Measurements from ENCODE around the gene FN1.

The FN1 gene

GRCh38 chr2:215356334-215356947 lies 79.4 kb downstream of the FN1 start:
- no peaks in the 10 kb centered on the region for H3K4me1 ChIP-seq (ENCODE audit: low read depth, poor library complexity, severe bottlenecking)
- H3K4me3 ChIP-seq (IDR thresholded peaks at IDR 0.05; ENCODE audit: insufficient read depth, low read depth, low read length): no peak overlapping the region
- TF ChIP-seq CTCF (conservative IDR thresholded peaks at IDR 0.05; ENCODE audit: low read depth, low read length): no peak
- no peaks in the 10 kb centered on the region for H3K79me2 ChIP-seq (ENCODE audit: insufficient read depth, low read depth)
- no peak overlapping the region for H3K27ac ChIP-seq
- H3K9ac ChIP-seq: no peak overlapping the region
- no peaks in the 10 kb centered on the region for H4K20me1 ChIP-seq (ENCODE audit: insufficient read depth)
- no peaks in the 10 kb centered on the region for H3K27me3 ChIP-seq (ENCODE audit: insufficient read depth, low read depth)
- H2AFZ ChIP-seq (ENCODE audit: low read depth): no peak overlapping the region
- no peaks in the 10 kb centered on the region for H3K36me3 ChIP-seq (ENCODE audit: insufficient read depth)
- H3K4me2 ChIP-seq: no peak overlapping the region

- Histone ChIP-seq H2AFZ (ENCODE audit: low read depth) (no peak overlapping the region), H3K9ac (no peak overlapping the region), H3K36me3 (ENCODE audit: insufficient read depth) (no peaks in the 10 kb centered on the region), H3K27me3 (ENCODE audit: insufficient read depth, low read depth) (no peaks in the 10 kb centered on the region), H3K4me1 (ENCODE audit: low read depth, poor library complexity, severe bottlenecking) (no peaks in the 10 kb centered on the region), H3K27ac (no peak overlapping the region), H3K4me2 (no peak overlapping the region), H4K20me1 (ENCODE audit: insufficient read depth) (no peaks in the 10 kb centered on the region), H3K79me2 (ENCODE audit: insufficient read depth, low read depth) (no peaks in the 10 kb centered on the region), H3K4me3 (IDR thresholded peaks at IDR 0.05; ENCODE audit: insufficient read depth, low read depth, low read length) (no peak overlapping the region)
- no peak for TF ChIP-seq CTCF (conservative IDR thresholded peaks at IDR 0.05; ENCODE audit: low read depth, low read length)
These were observed 80.1 kb downstream of the FN1 start for GRCh38 chr2:215355801-215356200.

GRCh38 chr2:215354771-215355695 lies 80.8 kb downstream of the FN1 start:
- Histone ChIP-seq H3K4me1 (ENCODE audit: low read depth, poor library complexity, severe bottlenecking) (no peaks in the 10 kb centered on the region), H3K79me2 (ENCODE audit: insufficient read depth, low read depth) (no peaks in the 10 kb centered on the region), H3K9ac (no peak overlapping the region), H4K20me1 (ENCODE audit: insufficient read depth) (no peaks in the 10 kb centered on the region), H3K27ac (no peak overlapping the region), H3K4me3 (IDR thresholded peaks at IDR 0.05; ENCODE audit: insufficient read depth, low read depth, low read length) (no peak overlapping the region), H3K27me3 (ENCODE audit: insufficient read depth, low read depth) (no peaks in the 10 kb centered on the region), H3K36me3 (ENCODE audit: insufficient read depth) (no peaks in the 10 kb centered on the region), H3K4me2 (no peak overlapping the region), H2AFZ (ENCODE audit: low read depth) (no peak overlapping the region)
- no peak for TF ChIP-seq CTCF (conservative IDR thresholded peaks at IDR 0.05; ENCODE audit: low read depth, low read length)

GRCh38 chr2:215352602-215353001 lies 83.3 kb downstream of the FN1 start:
- no peaks in the 10 kb centered on the region for H4K20me1 ChIP-seq (ENCODE audit: insufficient read depth)
- H3K9ac ChIP-seq: no peak overlapping the region
- no peak overlapping the region for H3K27ac ChIP-seq
- no peaks in the 10 kb centered on the region for H3K79me2 ChIP-seq (ENCODE audit: insufficient read depth, low read depth)
- no peaks in the 10 kb centered on the region for H3K4me1 ChIP-seq (ENCODE audit: low read depth, poor library complexity, severe bottlenecking)
- no peaks in the 10 kb centered on the region for H3K27me3 ChIP-seq (ENCODE audit: insufficient read depth, low read depth)
- peaks cover 5% of the 10 kb centered on the region; the same call in 1 of the 2 replicates for H3K36me3 ChIP-seq (ENCODE audit: insufficient read depth)
- H2AFZ ChIP-seq (ENCODE audit: low read depth): no peak overlapping the region
- H3K4me2 ChIP-seq: no peak overlapping the region
- TF ChIP-seq CTCF (conservative IDR thresholded peaks at IDR 0.05; ENCODE audit: low read depth, low read length): no peak
- H3K4me3 ChIP-seq (IDR thresholded peaks at IDR 0.05; ENCODE audit: insufficient read depth, low read depth, low read length): no peak overlapping the region
